ENCODE results near the gene LOXHD1.

The LOXHD1 gene

GRCh38 chr18:46609048-46609447, 48.0 kb downstream of the LOXHD1 start:
- Histone ChIP-seq H3K9me3 (ENCODE audit: control insufficient read depth in 2 of 2, low read length in 2 of 2) (no peaks in the 10 kb centered on the region), H3K36me3 (ENCODE audit: control insufficient read depth in 2 of 2, insufficient read depth in 2 of 2, low read length in 2 of 2) (no peaks in the 10 kb centered on the region)

GRCh38 chr18:46607926-46608325, 49.1 kb downstream of the LOXHD1 start:
- H3K4me3 ChIP-seq (ENCODE audit: low read length in 2 of 2) = no peak overlapping the region
- H3K4me1 ChIP-seq (ENCODE audit: control insufficient read depth in 2 of 2, insufficient read depth in 2 of 2, low read length in 2 of 2) = no peaks in the 10 kb centered on the region
- H3K36me3 ChIP-seq (ENCODE audit: control insufficient read depth in 2 of 2, insufficient read depth in 2 of 2, low read length in 2 of 2) = no peaks in the 10 kb centered on the region
- no peak overlapping the region for H3K27ac ChIP-seq (ENCODE audit: low read depth in 2 of 2, low read length in 2 of 2)
- no peak overlapping the region for H3K9ac ChIP-seq (ENCODE audit: low read depth in 1 of 2, low read length in 2 of 2)
- H3K27me3 ChIP-seq (ENCODE audit: control insufficient read depth in 2 of 2, insufficient read depth in 2 of 2, low read length in 2 of 2) = no peaks in the 10 kb centered on the region
- H3K9me3 ChIP-seq (ENCODE audit: control insufficient read depth in 2 of 2, low read length in 2 of 2) = no peaks in the 10 kb centered on the region

More at GRCh38 chr18:46609048-46609447, 48.0 kb downstream of the LOXHD1 start:
- H3K4me3 ChIP-seq (ENCODE audit: low read length in 2 of 2) = no peak overlapping the region
- no peaks in the 10 kb centered on the region for H3K4me1 ChIP-seq (ENCODE audit: control insufficient read depth in 2 of 2, insufficient read depth in 2 of 2, low read length in 2 of 2)
- no peak overlapping the region for H3K27ac ChIP-seq (ENCODE audit: low read depth in 2 of 2, low read length in 2 of 2)
- no peak overlapping the region for H3K9ac ChIP-seq (ENCODE audit: low read depth in 1 of 2, low read length in 2 of 2)
- H3K27me3 ChIP-seq (ENCODE audit: control insufficient read depth in 2 of 2, insufficient read depth in 2 of 2, low read length in 2 of 2) = no peaks in the 10 kb centered on the region

- H3K4me3 ChIP-seq (ENCODE audit: low read length in 2 of 2) = no peak overlapping the region
- no peaks in the 10 kb centered on the region for H3K9me3 ChIP-seq (ENCODE audit: control insufficient read depth in 2 of 2, low read length in 2 of 2)
- H3K9ac ChIP-seq (ENCODE audit: low read depth in 1 of 2, low read length in 2 of 2) = no peak overlapping the region
- H3K36me3 ChIP-seq (ENCODE audit: control insufficient read depth in 2 of 2, insufficient read depth in 2 of 2, low read length in 2 of 2) = no peaks in the 10 kb centered on the region
- no peak overlapping the region for H3K27ac ChIP-seq (ENCODE audit: low read depth in 2 of 2, low read length in 2 of 2)
- no peaks in the 10 kb centered on the region for H3K4me1 ChIP-seq (ENCODE audit: control insufficient read depth in 2 of 2, insufficient read depth in 2 of 2, low read length in 2 of 2)
- no peaks in the 10 kb centered on the region for H3K27me3 ChIP-seq (ENCODE audit: control insufficient read depth in 2 of 2, insufficient read depth in 2 of 2, low read length in 2 of 2)
Measured at GRCh38 chr18:46601141-46601805, 55.7 kb downstream of the LOXHD1 start.

GRCh38 chr18:46596119-46596518, 60.9 kb downstream of the LOXHD1 start:
- no peaks in the 10 kb centered on the region for H3K9me3 ChIP-seq (ENCODE audit: control insufficient read depth in 2 of 2, low read length in 2 of 2)
- H3K4me1 ChIP-seq (ENCODE audit: control insufficient read depth in 2 of 2, insufficient read depth in 2 of 2, low read length in 2 of 2) = no peaks in the 10 kb centered on the region
- H3K36me3 ChIP-seq (ENCODE audit: control insufficient read depth in 2 of 2, insufficient read depth in 2 of 2, low read length in 2 of 2) = no peaks in the 10 kb centered on the region
- no peak overlapping the region for H3K4me3 ChIP-seq (ENCODE audit: low read length in 2 of 2)
- H3K27ac ChIP-seq (ENCODE audit: low read depth in 2 of 2, low read length in 2 of 2) = no peak overlapping the region
- H3K9ac ChIP-seq (ENCODE audit: low read depth in 1 of 2, low read length in 2 of 2) = no peak overlapping the region
- no peaks in the 10 kb centered on the region for H3K27me3 ChIP-seq (ENCODE audit: control insufficient read depth in 2 of 2, insufficient read depth in 2 of 2, low read length in 2 of 2)

GRCh38 chr18:46591783-46592391, 65.1 kb downstream of the LOXHD1 start:
- Histone ChIP-seq H3K27me3 (ENCODE audit: control insufficient read depth in 2 of 2, insufficient read depth in 2 of 2, low read length in 2 of 2) (no peaks in the 10 kb centered on the region), H3K9me3 (ENCODE audit: control insufficient read depth in 2 of 2, low read length in 2 of 2) (no peaks in the 10 kb centered on the region), H3K9ac (ENCODE audit: low read depth in 1 of 2, low read length in 2 of 2) (no peak overlapping the region), H3K27ac (ENCODE audit: low read depth in 2 of 2, low read length in 2 of 2) (no peak overlapping the region), H3K4me3 (ENCODE audit: low read length in 2 of 2) (no peak overlapping the region), H3K36me3 (ENCODE audit: control insufficient read depth in 2 of 2, insufficient read depth in 2 of 2, low read length in 2 of 2) (no peaks in the 10 kb centered on the region), H3K4me1 (ENCODE audit: control insufficient read depth in 2 of 2, insufficient read depth in 2 of 2, low read length in 2 of 2) (no peaks in the 10 kb centered on the region)

- Histone ChIP-seq H3K9ac (ENCODE audit: low read depth in 1 of 2, low read length in 2 of 2) (no peak overlapping the region), H3K9me3 (ENCODE audit: control insufficient read depth in 2 of 2, low read length in 2 of 2) (no peaks in the 10 kb centered on the region), H3K27me3 (ENCODE audit: control insufficient read depth in 2 of 2, insufficient read depth in 2 of 2, low read length in 2 of 2) (no peaks in the 10 kb centered on the region), H3K4me1 (ENCODE audit: control insufficient read depth in 2 of 2, insufficient read depth in 2 of 2, low read length in 2 of 2) (no peaks in the 10 kb centered on the region), H3K4me3 (ENCODE audit: low read length in 2 of 2) (no peak overlapping the region), H3K27ac (ENCODE audit: low read depth in 2 of 2, low read length in 2 of 2) (no peak overlapping the region), H3K36me3 (ENCODE audit: control insufficient read depth in 2 of 2, insufficient read depth in 2 of 2, low read length in 2 of 2) (no peaks in the 10 kb centered on the region)
Measured at GRCh38 chr18:46590103-46590502, 66.9 kb downstream of the LOXHD1 start.

GRCh38 chr18:46588971-46589660, 67.9 kb downstream of the LOXHD1 start:
- H3K9me3 ChIP-seq (ENCODE audit: control insufficient read depth in 2 of 2, low read length in 2 of 2) = no peaks in the 10 kb centered on the region
- no peaks in the 10 kb centered on the region for H3K27me3 ChIP-seq (ENCODE audit: control insufficient read depth in 2 of 2, insufficient read depth in 2 of 2, low read length in 2 of 2)
- H3K27ac ChIP-seq (ENCODE audit: low read depth in 2 of 2, low read length in 2 of 2) = no peak overlapping the region
- no peak overlapping the region for H3K9ac ChIP-seq (ENCODE audit: low read depth in 1 of 2, low read length in 2 of 2)
- no peak overlapping the region for H3K4me3 ChIP-seq (ENCODE audit: low read length in 2 of 2)
- H3K4me1 ChIP-seq (ENCODE audit: control insufficient read depth in 2 of 2, insufficient read depth in 2 of 2, low read length in 2 of 2) = no peaks in the 10 kb centered on the region
- no peaks in the 10 kb centered on the region for H3K36me3 ChIP-seq (ENCODE audit: control insufficient read depth in 2 of 2, insufficient read depth in 2 of 2, low read length in 2 of 2)

- Histone ChIP-seq H3K9ac (ENCODE audit: low read depth in 1 of 2, low read length in 2 of 2) (no peak overlapping the region), H3K36me3 (ENCODE audit: control insufficient read depth in 2 of 2, insufficient read depth in 2 of 2, low read length in 2 of 2) (no peaks in the 10 kb centered on the region), H3K4me1 (ENCODE audit: control insufficient read depth in 2 of 2, insufficient read depth in 2 of 2, low read length in 2 of 2) (no peaks in the 10 kb centered on the region), H3K27ac (ENCODE audit: low read depth in 2 of 2, low read length in 2 of 2) (no peak overlapping the region), H3K9me3 (ENCODE audit: control insufficient read depth in 2 of 2, low read length in 2 of 2) (no peaks in the 10 kb centered on the region), H3K4me3 (ENCODE audit: low read length in 2 of 2) (no peak overlapping the region), H3K27me3 (ENCODE audit: control insufficient read depth in 2 of 2, insufficient read depth in 2 of 2, low read length in 2 of 2) (no peaks in the 10 kb centered on the region)
Measured at GRCh38 chr18:46587600-46587999, 69.4 kb downstream of the LOXHD1 start.

GRCh38 chr18:46583711-46584110, 73.3 kb downstream of the LOXHD1 start:
- Histone ChIP-seq H3K9me3 (ENCODE audit: control insufficient read depth in 2 of 2, low read length in 2 of 2) (peaks cover 0 to 4% of the 10 kb centered on the region in 2 donors), H3K36me3 (ENCODE audit: control insufficient read depth in 2 of 2, insufficient read depth in 2 of 2, low read length in 2 of 2) (no peaks in the 10 kb centered on the region), H3K4me3 (ENCODE audit: low read length in 2 of 2) (no peak overlapping the region), H3K27me3 (ENCODE audit: control insufficient read depth in 2 of 2, insufficient read depth in 2 of 2, low read length in 2 of 2) (no peaks in the 10 kb centered on the region), H3K9ac (ENCODE audit: low read depth in 1 of 2, low read length in 2 of 2) (no peak overlapping the region), H3K27ac (ENCODE audit: low read depth in 2 of 2, low read length in 2 of 2) (no peak overlapping the region), H3K4me1 (ENCODE audit: control insufficient read depth in 2 of 2, insufficient read depth in 2 of 2, low read length in 2 of 2) (no peaks in the 10 kb centered on the region)

GRCh38 chr18:46581648-46582047, 75.4 kb downstream of the LOXHD1 start:
- Histone ChIP-seq H3K27me3 (ENCODE audit: control insufficient read depth in 2 of 2, insufficient read depth in 2 of 2, low read length in 2 of 2) (no peaks in the 10 kb centered on the region), H3K36me3 (ENCODE audit: control insufficient read depth in 2 of 2, insufficient read depth in 2 of 2, low read length in 2 of 2) (no peaks in the 10 kb centered on the region), H3K27ac (ENCODE audit: low read depth in 2 of 2, low read length in 2 of 2) (no peak overlapping the region), H3K4me3 (ENCODE audit: low read length in 2 of 2) (no peak overlapping the region), H3K4me1 (ENCODE audit: control insufficient read depth in 2 of 2, insufficient read depth in 2 of 2, low read length in 2 of 2) (no peaks in the 10 kb centered on the region), H3K9me3 (ENCODE audit: control insufficient read depth in 2 of 2, low read length in 2 of 2) (peaks cover 0 to 4% of the 10 kb centered on the region in 2 donors), H3K9ac (ENCODE audit: low read depth in 1 of 2, low read length in 2 of 2) (no peak overlapping the region)

Data from mucosa of rectum (tissue), 2 donors.